ENCODE data around the gene SCN4A.
"Not testable (repeated sequence)": the region's sequence is repeated elsewhere in the genome, so short reads cannot be mapped to it uniquely, and the experiment has no call there.

Gene SCN4A

GRCh38 chr17:63972796-63973195 is at the start of gene SCN4A:
TSS of gene SCN4A (minus strand) at chr17:63972918. CDS start at chr17:63972841, 77 bp downstream.
- DNase-seq: no peak

- DNase-seq: peak; percentile 88
Observed at GRCh38 chr17:64020056-64020766, 47.5 kb upstream of the SCN4A start, which contains the start of gene ICAM2. TSS of gene ICAM2 (minus strand) at chr17:64020633. CDS start at chr17:64006691, 13,942 bp downstream.

- DNase-seq: not testable (repeated sequence)
Observed at GRCh38 chr17:64019551-64019961, 46.8 kb upstream of the SCN4A start.

GRCh38 chr17:64017381-64017980 is 44.8 kb upstream of the SCN4A start:
- no peak for DNase-seq

- DNase-seq: no peak
Observed at GRCh38 chr17:64016974-64017373, 44.3 kb upstream of the SCN4A start.

- no peak for DNase-seq
Observed at GRCh38 chr17:64016231-64016784, 43.6 kb upstream of the SCN4A start.

GRCh38 chr17:64015447-64015846 is 42.7 kb upstream of the SCN4A start:
- no peak for DNase-seq

- DNase-seq: no peak
Observed at GRCh38 chr17:64009571-64010402, 37.1 kb upstream of the SCN4A start.

GRCh38 chr17:64008830-64009229 is 36.1 kb upstream of the SCN4A start:
- DNase-seq: no peak

GRCh38 chr17:64008346-64008745 is 35.6 kb upstream of the SCN4A start:
- DNase-seq: no peak

- DNase-seq: no peak
Observed at GRCh38 chr17:64007838-64008282, 35.1 kb upstream of the SCN4A start.

GRCh38 chr17:64007089-64007837 is 34.5 kb upstream of the SCN4A start:
- DNase-seq: not testable (repeated sequence)

- no peak for DNase-seq
Observed at GRCh38 chr17:64006361-64007088, 33.8 kb upstream of the SCN4A start.

GRCh38 chr17:64005734-64006167 is 33.0 kb upstream of the SCN4A start:
- DNase-seq: no peak

GRCh38 chr17:64004903-64005733 is 32.4 kb upstream of the SCN4A start:
- DNase-seq: no peak

- no peak for DNase-seq
Observed at GRCh38 chr17:64004218-64004770, 31.6 kb upstream of the SCN4A start.

GRCh38 chr17:64003526-64004121 is 30.9 kb upstream of the SCN4A start:
- no peak for DNase-seq

GRCh38 chr17:64002658-64003525 is 30.2 kb upstream of the SCN4A start:
- no peak for DNase-seq
